GM21447 (cell line): Measurements from ENCODE around the gene VASN.

Experiments used
- ATAC-seq: cut with Tn5 transposase; IDR thresholded peaks from one replicate; pipeline ENCODE4 v1.9.1; 2021; ENCODE audit not compliant: unreplicated experiment

Gene VASN

DNA sequence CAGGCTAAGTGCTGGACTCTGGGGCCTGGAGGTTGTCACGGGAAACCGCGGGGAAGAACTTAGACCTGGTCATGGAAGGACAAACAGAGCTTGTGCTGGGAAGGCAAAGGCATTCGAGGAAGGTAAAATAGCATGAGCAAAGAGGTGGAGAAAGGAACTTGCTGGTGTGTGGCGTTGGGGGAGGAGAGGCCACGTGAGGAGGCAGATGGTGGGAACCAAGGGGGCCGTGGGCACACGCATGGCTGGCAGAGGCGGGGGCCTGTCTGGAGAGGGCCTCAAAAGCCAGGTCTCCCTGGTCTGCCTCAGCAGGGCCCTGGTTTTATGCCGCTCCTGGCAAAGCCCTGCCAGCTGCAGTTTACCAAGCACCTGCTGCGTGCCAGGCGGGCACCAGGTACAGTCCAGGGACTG lies 29.4 kb downstream of the VASN start:
- ATAC-seq = no peak

DNA sequence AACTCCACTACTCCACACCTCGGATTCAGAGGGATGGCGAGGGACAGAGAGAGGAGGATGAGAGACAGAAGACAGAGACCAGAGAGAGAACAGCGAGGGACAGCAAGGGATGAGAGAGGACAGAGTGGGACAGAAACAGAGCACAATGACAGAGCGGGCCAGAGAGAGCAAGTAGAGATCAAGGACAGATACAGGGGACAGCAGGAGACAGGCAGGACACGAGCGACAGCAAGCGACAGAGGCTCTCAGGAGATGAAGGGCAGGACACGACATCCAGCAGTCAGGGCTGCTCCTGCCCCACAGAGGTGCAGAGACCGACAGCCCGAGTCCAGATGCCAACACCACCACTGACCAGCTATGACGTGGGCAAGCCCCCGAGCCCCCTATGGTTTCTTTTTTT lies 29.9 kb downstream of the VASN start:
- no peak for ATAC-seq

DNA sequence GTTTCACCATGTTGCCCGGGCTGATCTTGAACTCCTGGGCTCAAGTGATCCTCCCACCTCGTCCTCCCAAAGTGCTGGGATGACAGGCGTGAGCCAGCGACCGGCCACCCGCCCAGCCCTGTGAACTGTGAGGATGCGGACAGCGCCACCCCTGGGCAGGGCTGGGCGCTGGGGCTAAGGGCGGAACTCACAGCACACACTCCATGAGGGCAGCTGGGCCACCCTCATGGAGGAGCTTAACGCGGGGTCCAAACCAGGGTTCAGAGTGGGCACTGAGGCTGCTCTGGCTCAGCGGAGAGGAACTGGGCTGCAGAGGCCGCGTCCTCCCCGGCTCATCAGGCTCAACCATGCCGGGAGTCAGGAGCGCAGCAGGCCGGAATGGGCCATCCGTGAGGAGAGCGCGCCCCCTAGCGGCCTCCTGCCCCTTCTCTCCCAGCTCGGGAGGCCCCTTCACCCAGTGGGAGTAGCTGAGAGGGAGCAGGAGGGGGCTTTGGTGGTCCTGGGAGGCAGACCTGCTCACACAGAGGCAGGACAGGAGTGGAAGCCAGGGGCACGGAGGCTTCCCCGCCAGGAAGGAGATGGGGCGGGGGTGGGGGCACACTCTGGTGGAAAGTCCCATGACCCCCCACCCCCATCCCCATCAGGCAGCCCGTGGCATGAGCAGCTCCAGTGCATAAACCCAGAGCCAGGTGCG lies 30.9 kb downstream of the VASN start:
- ATAC-seq = no peak

DNA sequence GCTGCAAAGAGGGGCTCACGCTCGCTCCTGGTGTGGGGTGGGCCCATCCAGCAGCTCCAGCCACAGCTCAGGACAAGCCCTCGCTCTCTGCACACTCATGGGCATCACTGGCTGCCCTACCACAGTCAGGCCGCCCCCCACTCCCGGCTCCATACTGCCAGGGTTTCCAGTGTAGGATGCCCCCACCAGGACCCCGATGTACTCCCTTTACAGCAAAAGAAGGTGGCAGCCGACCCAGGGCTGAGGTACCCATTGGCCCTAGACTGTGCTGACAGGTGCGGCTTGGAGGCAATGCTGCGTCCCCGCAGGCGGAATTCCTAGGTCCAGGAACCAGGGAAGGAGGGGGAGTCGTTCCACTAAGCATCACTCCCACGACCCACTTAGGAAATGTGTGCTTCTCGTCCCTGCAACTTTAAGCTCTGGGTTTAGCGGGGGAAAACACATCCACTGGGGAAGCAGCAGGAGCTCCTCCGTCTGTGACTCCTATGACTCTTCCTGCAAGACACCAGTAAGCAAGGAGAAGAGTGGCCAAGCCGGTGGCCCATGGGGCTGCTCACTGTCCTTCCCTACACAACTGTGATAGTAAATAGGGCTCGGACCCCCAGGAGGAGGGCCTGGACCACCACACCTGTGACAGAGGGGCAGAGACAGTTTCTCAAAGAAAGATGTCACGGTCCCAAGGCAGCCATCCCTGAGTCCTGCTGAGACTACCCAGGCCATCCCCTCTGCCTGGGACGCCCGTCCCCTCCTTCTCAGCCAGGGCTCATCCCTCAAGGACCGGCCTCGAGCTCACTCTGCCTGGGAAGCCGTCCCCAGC lies 31.7 kb downstream of the VASN start:
- ATAC-seq = no peak

DNA sequence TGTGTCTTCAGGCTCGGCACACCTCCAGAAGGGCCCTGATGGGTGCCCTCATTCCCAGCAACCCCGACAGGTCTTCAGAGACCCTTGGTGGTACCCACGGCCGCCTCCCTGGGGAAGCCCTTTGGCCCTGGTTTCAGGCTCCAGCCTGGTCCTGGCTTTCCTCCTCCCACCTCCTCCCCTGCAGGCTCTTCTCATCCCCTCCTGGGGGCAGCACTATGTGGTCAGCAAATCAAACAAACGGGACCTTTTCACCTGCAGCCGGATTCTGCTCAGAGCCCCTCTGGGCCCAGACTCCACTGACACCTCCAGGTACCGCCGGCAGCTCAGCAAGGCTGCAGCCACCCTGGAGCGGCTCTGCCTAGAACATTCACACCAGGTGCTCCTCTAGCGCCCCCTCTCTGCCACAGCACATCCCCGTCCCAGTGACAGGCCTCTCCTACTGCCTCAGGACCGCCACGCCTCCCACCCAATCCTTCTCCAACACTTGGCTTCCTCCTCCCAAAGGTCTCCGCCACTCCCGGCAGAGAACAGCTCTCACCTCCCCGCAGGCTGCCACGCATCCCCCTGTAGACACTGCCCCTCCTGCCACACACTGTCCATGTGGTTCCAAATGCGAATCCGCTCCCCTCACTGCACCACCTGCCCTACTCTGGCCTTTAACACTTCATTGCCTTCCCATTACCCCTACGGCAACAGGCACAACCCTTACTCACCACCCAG lies 32.8 kb downstream of the VASN start:
- ATAC-seq = no peak

DNA sequence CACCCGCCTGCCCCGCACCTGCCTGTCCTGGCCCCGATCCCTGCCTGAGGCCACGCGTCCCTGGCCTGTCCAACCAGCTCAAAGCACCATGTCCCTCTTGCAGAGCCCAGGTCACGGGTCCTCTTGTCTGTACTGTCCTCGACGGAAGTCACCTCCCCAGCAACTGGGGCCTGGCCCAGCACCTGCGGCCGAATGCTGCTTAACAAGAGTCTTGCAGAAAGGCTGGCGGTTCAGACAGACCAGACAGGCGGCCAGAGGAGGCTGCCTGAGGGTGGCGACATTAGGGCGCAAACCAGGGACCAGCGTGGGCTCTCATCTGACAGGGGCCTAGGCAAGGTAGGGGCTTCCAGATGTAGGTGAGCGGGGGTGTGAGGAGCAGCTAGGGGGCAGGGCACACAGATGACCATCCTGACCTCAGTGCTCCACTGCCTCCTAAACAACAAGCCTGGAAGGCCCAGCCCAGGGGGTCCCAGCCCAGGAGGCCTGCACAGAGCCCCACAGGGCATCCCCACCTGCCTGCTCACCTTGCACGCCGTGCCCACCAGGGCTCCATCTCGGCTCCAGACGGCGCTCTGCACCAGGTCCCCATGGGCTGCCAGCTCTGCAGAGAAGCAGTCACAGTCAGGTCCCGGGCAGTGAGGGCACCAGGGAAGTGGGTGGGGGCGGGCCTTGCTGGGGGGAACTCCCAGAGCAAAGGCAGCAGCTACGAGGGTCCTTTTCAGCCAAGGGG lies 33.5 kb downstream of the VASN start:
- no peak for ATAC-seq

DNA sequence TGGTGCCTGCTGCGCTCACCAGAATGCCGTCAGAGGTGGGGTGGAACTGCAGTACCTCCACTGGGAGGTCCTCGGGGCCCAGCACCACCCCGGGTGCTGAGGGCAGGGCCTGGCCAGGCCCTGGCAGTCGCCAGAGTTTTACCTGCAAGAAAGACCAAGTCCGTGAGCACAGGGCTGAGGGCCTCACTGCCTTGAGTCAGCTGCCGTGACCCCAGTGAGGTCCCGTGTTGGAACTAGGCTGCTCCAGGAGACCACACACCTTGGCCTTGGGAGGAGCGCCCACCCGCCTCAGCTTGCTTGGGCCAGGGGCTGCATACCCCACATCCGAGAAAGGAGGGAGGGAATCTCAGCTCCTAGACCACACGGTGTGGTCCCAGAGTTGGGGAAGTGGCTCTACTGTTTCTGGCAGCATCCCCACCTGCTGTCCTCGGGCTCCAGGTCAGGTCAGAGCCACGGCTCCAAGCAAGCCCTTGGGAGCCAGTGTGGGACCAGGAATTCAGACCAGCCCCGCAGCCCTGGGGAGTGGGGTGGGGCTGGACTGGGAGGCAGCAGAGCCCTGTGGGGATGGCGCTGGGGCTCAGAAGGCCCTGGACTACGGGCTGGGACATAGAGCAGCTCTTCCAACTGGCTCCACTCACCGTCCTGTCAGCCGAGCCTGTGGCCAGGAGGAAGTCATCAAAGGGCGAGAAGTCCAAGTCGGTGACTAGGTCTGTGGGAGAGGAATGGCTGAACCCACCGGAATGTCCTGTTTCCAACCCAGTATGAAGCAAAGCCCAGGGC lies 36.1 kb downstream of the VASN start:
- no peak for ATAC-seq

DNA sequence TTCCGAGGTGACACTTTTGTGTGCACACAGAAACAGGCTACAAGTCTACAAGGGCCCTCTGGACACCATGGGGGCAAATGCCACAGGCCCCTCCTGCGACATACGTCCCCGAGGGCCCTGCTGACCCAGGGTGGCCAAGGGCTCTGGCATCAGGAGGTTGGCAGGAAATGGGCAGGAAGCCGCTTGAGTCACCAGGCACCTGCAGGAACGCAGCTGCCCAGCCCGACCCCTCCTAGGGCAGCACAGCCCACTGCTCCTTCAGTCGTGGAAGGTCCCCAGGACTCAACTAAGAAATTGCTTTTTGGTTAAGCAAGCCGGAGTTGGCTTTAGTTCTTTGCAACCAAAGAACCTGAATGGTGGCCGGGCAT lies 36.7 kb downstream of the VASN start:
- ATAC-seq = no peak

DNA sequence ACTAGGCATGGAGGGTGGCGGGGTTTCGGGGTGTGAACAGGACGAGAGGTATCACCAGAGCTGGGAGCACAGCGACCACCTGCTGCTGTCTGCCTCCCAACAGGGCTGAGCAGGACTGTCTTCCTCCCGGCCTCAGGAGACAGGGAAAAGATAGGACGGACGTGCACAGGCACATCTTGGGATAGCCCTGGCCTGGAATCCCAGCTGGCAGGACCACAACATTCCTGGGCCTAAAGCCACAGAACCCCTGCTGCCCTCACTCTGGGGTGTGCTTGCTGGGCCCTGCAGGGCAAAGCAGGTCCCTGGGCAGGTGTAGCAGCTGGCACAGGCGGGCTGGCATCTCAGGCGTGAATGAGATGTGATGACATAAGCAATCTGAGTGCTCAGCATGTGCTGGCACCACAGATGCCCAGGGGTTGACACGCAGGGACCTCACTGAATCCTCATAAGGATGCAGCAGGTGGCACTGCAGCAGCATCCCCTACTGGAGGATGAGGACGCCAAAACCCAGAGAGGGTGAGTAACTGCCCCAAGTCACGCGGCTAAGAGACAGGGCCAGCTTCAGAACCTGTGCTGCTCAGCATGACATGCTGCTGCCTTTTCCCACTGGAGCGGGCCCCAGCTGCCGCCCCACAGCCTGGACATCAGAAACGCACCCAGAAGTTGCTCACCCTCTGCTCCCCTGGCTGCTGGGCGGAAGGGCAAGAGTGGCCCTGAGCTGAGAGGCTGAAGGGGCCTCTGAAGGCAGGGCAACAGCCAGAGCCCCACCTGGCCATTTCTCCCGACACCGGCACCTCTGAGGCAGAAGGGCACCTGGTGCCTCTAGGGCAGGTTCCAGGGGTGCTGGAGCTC lies 37.7 kb downstream of the VASN start:
- no peak for ATAC-seq

DNA sequence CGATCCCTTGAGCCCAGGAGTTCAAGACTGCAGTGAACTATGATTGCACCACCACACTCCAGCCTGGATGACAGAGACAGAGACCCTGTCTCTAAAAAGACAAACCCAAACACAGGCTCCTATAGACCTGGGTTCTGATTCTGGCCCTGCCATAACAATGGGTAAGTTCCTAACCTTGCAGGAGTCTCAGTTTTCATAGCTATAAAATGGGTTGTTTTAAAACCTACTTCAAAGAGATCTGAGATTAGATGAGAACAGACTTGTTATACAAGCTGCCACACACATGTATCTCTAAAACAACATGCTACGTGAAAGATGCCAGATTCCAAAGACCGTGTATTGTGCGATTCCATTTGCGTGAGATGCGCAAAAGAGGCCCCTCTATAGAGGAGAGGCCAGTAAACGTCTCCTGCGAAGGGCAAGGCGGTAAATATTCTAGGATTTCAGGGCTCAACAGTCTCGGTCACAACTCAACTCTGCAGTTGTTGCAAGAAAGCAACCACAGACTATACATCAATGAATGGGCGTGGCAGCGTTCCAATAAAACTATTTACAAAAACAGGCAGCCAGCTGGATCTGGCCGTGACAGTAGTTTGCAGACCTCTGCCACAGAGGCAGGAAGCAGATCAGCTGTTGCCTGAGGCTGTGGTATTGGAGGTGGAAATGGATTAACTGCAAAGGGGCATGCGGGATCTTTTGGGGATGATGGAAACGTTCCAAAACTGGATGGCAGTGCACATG lies 38.9 kb downstream of the VASN start:
- no peak for ATAC-seq

DNA sequence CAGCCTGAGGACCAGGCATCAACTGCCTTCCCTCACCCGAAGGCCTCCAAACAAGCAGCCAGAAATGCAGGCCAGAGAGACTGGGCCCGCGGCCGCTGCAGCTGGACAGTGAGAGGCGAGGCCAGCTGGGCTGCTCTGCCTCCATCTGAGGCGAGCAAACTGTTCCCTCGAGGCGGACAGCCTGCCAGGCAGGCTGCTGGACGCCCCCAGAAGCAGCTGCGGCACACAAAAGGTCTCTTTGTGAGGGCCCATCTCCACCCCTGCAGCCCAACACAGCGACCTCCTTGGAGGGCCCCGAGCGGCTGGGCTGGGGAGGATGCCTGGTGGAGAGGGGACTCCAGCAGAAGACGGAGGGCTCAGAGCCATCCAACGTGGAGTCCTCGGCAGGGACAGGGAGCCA lies 40.0 kb downstream of the VASN start:
- no peak for ATAC-seq

DNA sequence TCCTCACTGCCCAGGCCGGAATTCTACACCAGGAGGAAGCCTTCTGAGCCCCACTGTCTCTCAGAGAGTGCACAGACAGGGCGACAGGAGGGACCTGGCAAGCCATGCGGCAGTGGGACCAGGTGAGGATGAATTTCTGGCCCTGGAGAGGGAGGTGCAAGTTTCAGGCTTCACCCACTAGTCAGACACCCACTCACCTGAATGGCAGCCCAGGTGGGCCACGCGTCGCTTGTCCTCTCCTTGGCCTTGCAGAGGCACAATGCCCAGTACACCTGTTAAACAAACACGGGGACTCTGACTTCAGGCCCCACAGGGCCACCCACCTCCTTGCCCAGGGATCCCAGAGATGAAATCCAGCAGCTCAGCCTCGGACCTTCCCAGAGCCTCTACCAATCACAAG lies 40.5 kb downstream of the VASN start:
- ATAC-seq = no peak

DNA sequence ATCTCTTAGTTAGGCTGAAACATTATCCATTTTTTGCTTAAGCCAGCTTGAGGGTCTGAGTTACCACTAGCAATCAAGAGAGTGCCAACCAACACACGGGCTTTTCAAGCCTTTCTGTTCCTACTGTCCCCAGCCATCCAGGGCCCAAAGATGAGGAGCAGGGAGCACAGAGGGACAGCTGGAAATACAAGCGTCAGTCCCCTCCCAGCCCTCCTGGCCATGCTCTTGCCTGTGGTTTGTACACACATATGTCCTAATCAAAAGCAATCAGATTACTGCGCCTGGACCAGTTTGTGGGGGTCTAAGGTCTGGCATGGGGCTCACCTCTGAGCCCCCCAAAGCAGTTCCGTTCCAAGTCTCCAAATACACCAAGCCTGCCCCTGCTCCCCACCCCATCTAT lies 41.2 kb downstream of the VASN start:
- ATAC-seq = no peak

DNA sequence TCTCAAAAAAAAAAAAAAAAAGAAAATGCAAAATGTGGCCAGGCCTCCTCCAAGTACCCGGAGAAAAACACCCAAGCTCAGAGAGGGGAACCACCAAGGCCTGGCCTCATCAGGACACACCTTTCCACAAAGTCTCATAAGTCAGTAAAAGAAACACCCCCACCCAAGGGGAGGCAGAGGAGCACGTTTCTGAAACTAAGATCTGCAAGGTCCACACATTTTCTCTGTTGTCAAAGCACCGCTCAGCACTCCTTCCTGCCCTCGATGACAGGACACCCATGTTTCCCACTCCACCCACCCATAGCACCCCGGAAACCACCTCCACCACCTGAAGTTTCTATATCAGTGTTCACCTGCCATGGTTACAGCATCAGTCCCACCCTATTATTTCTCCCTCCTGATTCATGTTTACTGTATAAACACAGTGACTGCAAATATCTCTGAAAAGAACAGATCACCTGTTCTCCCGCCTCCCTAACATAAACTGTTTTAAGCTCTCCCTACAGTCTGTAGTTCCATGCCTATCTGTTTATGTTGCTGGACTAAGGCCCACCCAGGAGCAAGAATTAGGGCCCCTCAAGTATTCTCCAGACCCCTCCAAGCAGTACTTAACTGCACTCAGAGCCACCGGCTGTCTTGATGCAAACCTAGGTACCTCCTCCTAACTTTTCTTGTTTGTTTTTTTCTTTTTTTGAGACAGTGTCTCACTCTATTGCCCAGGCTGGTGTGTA lies 42.7 kb downstream of the VASN start:
- ATAC-seq = peak; percentile 70

DNA sequence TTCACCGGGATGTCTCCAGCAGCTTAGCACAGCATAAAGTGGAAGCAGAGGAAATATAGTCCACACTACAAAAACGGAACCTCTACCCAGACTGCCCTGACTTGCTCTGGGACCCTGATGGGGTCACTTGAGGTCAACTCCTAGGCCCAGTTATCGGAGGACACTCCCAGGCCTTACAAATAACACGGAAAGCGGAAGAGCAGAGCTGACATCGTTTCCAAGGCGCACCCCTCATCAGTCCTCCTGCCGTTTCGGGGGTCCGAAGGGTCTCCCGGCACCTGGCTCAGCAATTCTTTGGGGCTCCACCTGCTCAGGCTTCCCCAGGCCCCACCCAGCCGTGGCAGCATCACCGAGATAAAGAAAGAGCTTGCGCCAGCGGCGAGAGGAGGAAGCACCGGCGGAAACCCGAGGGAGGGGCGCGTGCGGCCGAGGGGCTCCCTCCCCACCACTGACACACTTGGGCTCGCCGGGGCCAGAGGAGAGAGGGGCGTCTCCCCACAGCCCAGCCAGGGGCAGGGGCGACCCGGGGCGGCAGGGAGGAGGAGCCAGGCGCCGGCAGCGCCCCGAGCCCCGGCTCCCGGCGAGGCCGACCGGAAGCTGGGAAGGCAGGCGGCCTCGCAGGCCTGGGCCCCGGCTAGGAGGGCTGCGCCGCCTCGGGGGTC lies 44.0 kb downstream of the VASN start:
- no peak for ATAC-seq

DNA sequence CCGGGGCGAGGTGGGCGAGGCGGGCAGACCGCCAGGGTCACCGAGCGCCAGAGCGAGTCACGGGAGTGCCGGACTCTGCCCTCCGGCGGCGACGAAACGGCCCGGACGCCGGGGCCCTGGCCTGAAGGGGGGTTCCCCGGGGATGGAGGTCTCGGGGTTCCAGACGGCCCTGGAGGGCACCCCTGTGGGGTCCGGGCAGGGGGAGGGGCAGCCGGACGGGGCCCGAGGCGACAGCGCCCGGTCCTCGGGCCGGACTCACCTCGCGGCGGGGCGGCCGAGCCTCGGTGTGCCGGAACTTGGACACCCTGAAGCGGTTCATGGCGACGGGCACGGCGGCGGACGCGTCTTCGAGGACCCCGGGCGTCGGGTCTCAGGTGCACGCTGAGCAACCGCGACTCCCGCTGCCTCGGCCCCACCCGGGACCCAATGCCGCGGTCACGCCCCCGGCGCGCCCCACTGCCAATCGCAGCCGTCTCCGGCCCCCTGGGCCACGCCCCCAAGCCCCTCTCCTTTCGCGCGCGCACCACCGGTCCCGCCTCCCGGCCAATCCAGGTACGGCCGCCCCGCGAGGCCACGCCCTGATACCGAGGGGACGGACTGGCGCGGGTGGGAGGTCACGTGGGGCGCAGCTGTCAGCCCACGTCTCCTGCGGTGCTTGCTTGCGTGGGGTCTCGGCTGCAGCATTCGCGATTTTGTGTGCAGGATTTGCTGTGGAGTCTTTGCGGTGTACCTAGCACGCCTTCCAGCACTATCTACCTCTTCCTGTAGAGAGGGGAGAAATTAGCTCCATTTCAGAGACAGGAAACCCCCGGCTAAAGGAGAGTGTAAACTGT lies 44.8 kb downstream of the VASN start, which contains the start of gene CORO7:
TSS of gene CORO7 (minus strand) at position 397 of the 833 bp plus-strand sequence. CDS start at position 319, 78 bp downstream.
- ATAC-seq = peak; percentile 46
